GM12878 (cell line): ENCODE results near the gene FZR1.

Source experiments
- BRCA1 ChIP-seq: IDR thresholded peaks from 2 replicates; pipeline ENCODE4 v1.6.1; 2011; ENCODE audit warnings: low read depth, low read length, improper control_type of control experiment
- CHD4 ChIP-seq: fragments of 200-600 bp; sonication (generic); IDR thresholded peaks from 2 replicates; pipeline ENCODE4 v1.6.1; 2016; ENCODE audit warnings: mild to moderate bottlenecking
- CREM ChIP-seq: IDR thresholded peaks from 2 replicates; pipeline ENCODE4 v1.6.1; 2014; ENCODE audit warnings: antibody characterized with exemption, low read depth
- EZH2 ChIP-seq: IDR thresholded peaks from 2 replicates; pipeline ENCODE4 v1.6.1; 2012; ENCODE audit warnings: low read depth, mild to moderate bottlenecking, control low read depth, inconsistent platforms, low read length, borderline replicate concordance; ENCODE audit not compliant: control insufficient read depth
- IRF3 ChIP-seq: fragments of 450-650 bp; IDR thresholded peaks from 2 replicates; pipeline ENCODE4 v1.6.1; 2014; ENCODE audit warnings: mild to moderate bottlenecking
- KDM1A ChIP-seq: fragments of 200-600 bp; sonication (generic); IDR thresholded peaks from 2 replicates; pipeline ENCODE4 v1.6.1; 2016; ENCODE audit warnings: borderline replicate concordance
- NR2C1 ChIP-seq: fragments of 450-650 bp; IDR thresholded peaks from 2 replicates; pipeline ENCODE4 v1.6.1; 2017; ENCODE audit warnings: antibody characterized with exemption, mild to moderate bottlenecking, moderate library complexity
- POLR2AphosphoS5 ChIP-seq: IDR thresholded peaks from 2 replicates; pipeline ENCODE4 v1.6.1; 2011; ENCODE audit warnings: mild to moderate bottlenecking, low read length, inconsistent platforms
- ZBTB33 ChIP-seq: fragments of 450-650 bp; IDR thresholded peaks from 2 replicates; pipeline ENCODE4 v1.6.1; 2017; ENCODE audit warnings: mild to moderate bottlenecking
- TF ChIP-seq, protein P1 (sequence below), 3 experiments: IDR thresholded peaks in 2 of 3; conservative IDR thresholded peaks in 1 of 3; 2 replicates each; pipeline ENCODE4 v1.5.1; 2011; ENCODE audit warnings: low read depth in 3 of 3, low read length in 3 of 3, mild to moderate bottlenecking in 3 of 3, control low read depth in 2 of 3, moderate library complexity in 2 of 3, inconsistent platforms in 1 of 3, mixed read lengths in 1 of 3; ENCODE audit not compliant: control insufficient read depth in 2 of 3, insufficient read depth in 1 of 3; ENCODE audit errors: extremely low read depth in 1 of 3
- TF ChIP-seq, protein P2 (sequence below): IDR thresholded peaks from 2 replicates; pipeline ENCODE4 v1.6.1; 2012; ENCODE audit warnings: low read length, inconsistent platforms

DNA sequence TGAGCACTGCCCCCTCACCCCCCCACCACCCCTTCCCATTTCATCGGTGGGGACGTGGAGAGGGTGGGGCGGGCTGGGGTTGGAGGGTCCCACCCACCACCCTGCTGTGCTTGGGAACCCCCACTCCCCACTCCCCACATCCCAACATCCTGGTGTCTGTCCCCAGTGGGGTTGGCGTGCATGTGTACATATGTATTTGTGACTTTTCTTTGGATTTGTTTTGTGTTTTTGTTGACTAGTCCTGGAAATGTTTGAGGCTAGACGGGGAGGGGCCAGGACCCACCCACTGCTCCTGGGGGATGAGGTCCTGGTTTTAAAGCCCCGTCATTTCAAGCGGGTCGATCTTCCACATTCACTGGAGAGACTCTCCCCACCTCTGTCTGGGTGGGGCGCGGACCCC, 29.9 kb downstream of the FZR1 start:
- TF ChIP-seq, protein P1, sequence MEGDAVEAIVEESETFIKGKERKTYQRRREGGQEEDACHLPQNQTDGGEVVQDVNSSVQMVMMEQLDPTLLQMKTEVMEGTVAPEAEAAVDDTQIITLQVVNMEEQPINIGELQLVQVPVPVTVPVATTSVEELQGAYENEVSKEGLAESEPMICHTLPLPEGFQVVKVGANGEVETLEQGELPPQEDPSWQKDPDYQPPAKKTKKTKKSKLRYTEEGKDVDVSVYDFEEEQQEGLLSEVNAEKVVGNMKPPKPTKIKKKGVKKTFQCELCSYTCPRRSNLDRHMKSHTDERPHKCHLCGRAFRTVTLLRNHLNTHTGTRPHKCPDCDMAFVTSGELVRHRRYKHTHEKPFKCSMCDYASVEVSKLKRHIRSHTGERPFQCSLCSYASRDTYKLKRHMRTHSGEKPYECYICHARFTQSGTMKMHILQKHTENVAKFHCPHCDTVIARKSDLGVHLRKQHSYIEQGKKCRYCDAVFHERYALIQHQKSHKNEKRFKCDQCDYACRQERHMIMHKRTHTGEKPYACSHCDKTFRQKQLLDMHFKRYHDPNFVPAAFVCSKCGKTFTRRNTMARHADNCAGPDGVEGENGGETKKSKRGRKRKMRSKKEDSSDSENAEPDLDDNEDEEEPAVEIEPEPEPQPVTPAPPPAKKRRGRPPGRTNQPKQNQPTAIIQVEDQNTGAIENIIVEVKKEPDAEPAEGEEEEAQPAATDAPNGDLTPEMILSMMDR (IDR thresholded peaks at IDR 0.05 in 2 of 3, conservative IDR thresholded peaks at IDR 0.05 in 1 of 3; ENCODE audit: control insufficient read depth in 2 of 3, extremely low read depth in 1 of 3, insufficient read depth in 1 of 3, low read depth in 3 of 3, low read length in 3 of 3) = no peak
- TF ChIP-seq, protein P2, sequence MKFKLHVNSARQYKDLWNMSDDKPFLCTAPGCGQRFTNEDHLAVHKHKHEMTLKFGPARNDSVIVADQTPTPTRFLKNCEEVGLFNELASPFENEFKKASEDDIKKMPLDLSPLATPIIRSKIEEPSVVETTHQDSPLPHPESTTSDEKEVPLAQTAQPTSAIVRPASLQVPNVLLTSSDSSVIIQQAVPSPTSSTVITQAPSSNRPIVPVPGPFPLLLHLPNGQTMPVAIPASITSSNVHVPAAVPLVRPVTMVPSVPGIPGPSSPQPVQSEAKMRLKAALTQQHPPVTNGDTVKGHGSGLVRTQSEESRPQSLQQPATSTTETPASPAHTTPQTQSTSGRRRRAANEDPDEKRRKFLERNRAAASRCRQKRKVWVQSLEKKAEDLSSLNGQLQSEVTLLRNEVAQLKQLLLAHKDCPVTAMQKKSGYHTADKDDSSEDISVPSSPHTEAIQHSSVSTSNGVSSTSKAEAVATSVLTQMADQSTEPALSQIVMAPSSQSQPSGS = no peak
- TF ChIP-seq CREM (no peak), EZH2 (no peak), KDM1A (no peak), POLR2AphosphoS5 (no peak), IRF3 (no peak), BRCA1 (no peak), CHD4 (no peak), NR2C1 (no peak), ZBTB33 (no peak)
